ENCODE results near the gene NUDCD3. TPM values are rescaled to one million over a fixed set of nuclear protein-coding genes. Genes with fewer than 3 reads are reported as not detected.

Gene NUDCD3
- total RNA-seq (2014; rRNA removed) (82.3 and 93.6 TPM in 2 replicates), Bru-seq, nascent RNA (percentile 91 among the genes with signal in this experiment), BruChase-seq, experiment 1, labeled RNA remaining after a 6-hour chase (percentile 82 among the genes with signal in this experiment), BruChase-seq, experiment 2, labeled RNA remaining after a 2-hour chase (percentile 87 among the genes with signal in this experiment)
- long read RNA-seq, full-length matches to known transcripts: 173 of 232 reads
- long read RNA-seq, partial matches to known transcripts: 10 of 232 reads
- long read RNA-seq, other reads (novel, unspliced or antisense): 49 of 232 reads

GRCh38 chr7:44490351-44491200 is at the start of gene NUDCD3:
Gene NUDCD3 (minus strand): TSS chr7:44490658. CDS start chr7:44490600, 58 bp downstream.
- H4K20me1 ChIP-seq (ENCODE audit: low read length): peaks cover 10% of the 10 kb centered on the region; the same call in 1 of the 2 replicates
- peaks cover 47% of the 10 kb centered on the region for H3K79me2 ChIP-seq (ENCODE audit: low read length)
- H3K27ac ChIP-seq (ENCODE audit: low read length): peak within 1 kb of the TSS; percentile 89
- H3K4me1 ChIP-seq (ENCODE audit: insufficient read depth, low read length): peaks cover 12% of the 10 kb centered on the region
- peak; percentile 96 for ATAC-seq
- H3K36me3 ChIP-seq (ENCODE audit: low read depth, low read length): no peaks in the 10 kb centered on the region
- peak within 1 kb of the TSS; percentile 95 for H3K4me2 ChIP-seq (ENCODE audit: low read length)
- peak; percentile 75 for DNase-seq
- ChIA-PET POLR2A (ENCODE audit: unreplicated experiment) (interaction anchor here (0.5 to 0.7 kb wide), 3 partner anchors 93 to 308 kb away, joined by 3 to 6 read pairs (median 3); no protein-coding TSS in a partner anchor), CTCF (interaction anchor here (0.5 to 0.7 kb wide), 3 partner anchors 20 to 445 kb away, joined by 3 to 7 read pairs (median 3); no protein-coding TSS in a partner anchor)
- TF ChIP-seq CTCF (conservative IDR thresholded peaks at IDR 0.05; ENCODE audit: low read depth, low read length) (0 out of 2 replicates have a peak, but pooled peaks have one; percentile 12), EZH2phosphoT487 (IDR thresholded peaks at IDR 0.05; ENCODE audit: borderline replicate concordance, low read length) (no peak)
- BruUV-seq (replicated peaks): TSS peak; percentile 86
- intact Hi-C loops (cut with micrococcal nuclease): no loop called here
- no peaks in the 10 kb centered on the region for H3F3A ChIP-seq (ENCODE audit: low read length, unreplicated experiment)
- peak within 1 kb of the TSS; percentile 96 for H3K9ac ChIP-seq (ENCODE audit: low read length)
- H3K9me3 ChIP-seq (ENCODE audit: low read length): no peaks in the 10 kb centered on the region
- H2AFZ ChIP-seq (ENCODE audit: low read length): peak within 1 kb of the TSS; percentile 98
- H3K4me3 ChIP-seq (ENCODE audit: low read length): peak within 1 kb of the TSS; percentile 89
- no peaks in the 10 kb centered on the region for H3K27me3 ChIP-seq (ENCODE audit: low read length)
- no peaks in the 10 kb centered on the region for H3K9me2 ChIP-seq (replicated peaks; ENCODE audit: low read length)

- no TSS peak for BruUV-seq (replicated peaks)
- DNase-seq (no peak), ATAC-seq (no peak)
- H3K4me2 ChIP-seq (ENCODE audit: low read length): no peak overlapping the region
- no peaks in the 10 kb centered on the region for H3K36me3 ChIP-seq (ENCODE audit: low read depth, low read length)
- H3K27me3 ChIP-seq (ENCODE audit: low read length): no peaks in the 10 kb centered on the region
- no peaks in the 10 kb centered on the region for H3F3A ChIP-seq (ENCODE audit: low read length, unreplicated experiment)
- no peak overlapping the region for H3K9ac ChIP-seq (ENCODE audit: low read length)
- no peak overlapping the region for H3K4me3 ChIP-seq (ENCODE audit: low read length)
- no peak overlapping the region for H2AFZ ChIP-seq (ENCODE audit: low read length)
- ChIA-PET POLR2A (ENCODE audit: unreplicated experiment) (no interaction called here), CTCF (no interaction called here)
- H4K20me1 ChIP-seq (ENCODE audit: low read length): no peaks in the 10 kb centered on the region
- intact Hi-C loops (cut with micrococcal nuclease): no loop called here
- H3K9me3 ChIP-seq (ENCODE audit: low read length): no peaks in the 10 kb centered on the region
- peaks cover 24% of the 10 kb centered on the region for H3K4me1 ChIP-seq (ENCODE audit: insufficient read depth, low read length)
- H3K27ac ChIP-seq (ENCODE audit: low read length): no peak overlapping the region
- H3K79me2 ChIP-seq (ENCODE audit: low read length): no peaks in the 10 kb centered on the region
- no peak for TF ChIP-seq CTCF (conservative IDR thresholded peaks at IDR 0.05; ENCODE audit: low read depth, low read length)
- no peak for TF ChIP-seq EZH2 (IDR thresholded peaks at IDR 0.05; ENCODE audit: low read length, unreplicated experiment)
- TF ChIP-seq EZH2phosphoT487 (IDR thresholded peaks at IDR 0.05; ENCODE audit: borderline replicate concordance, low read length): no peak
- H3K9me2 ChIP-seq (replicated peaks; ENCODE audit: low read length): no peaks in the 10 kb centered on the region
Measured at GRCh38 chr7:44539669-44540506, 49.4 kb upstream of the NUDCD3 start.

Data from PC-3 (cell line).